Measurements from ENCODE around the gene TALDO1. TPM values are rescaled to one million over a fixed set of nuclear protein-coding genes. Genes with fewer than 3 reads are reported as not detected.

The TALDO1 gene
- total and polyA plus RNA-seq, 2 donors (not counting 1 experiment from before 2014, with no cell fraction given): 136 to 150 TPM

DNA sequence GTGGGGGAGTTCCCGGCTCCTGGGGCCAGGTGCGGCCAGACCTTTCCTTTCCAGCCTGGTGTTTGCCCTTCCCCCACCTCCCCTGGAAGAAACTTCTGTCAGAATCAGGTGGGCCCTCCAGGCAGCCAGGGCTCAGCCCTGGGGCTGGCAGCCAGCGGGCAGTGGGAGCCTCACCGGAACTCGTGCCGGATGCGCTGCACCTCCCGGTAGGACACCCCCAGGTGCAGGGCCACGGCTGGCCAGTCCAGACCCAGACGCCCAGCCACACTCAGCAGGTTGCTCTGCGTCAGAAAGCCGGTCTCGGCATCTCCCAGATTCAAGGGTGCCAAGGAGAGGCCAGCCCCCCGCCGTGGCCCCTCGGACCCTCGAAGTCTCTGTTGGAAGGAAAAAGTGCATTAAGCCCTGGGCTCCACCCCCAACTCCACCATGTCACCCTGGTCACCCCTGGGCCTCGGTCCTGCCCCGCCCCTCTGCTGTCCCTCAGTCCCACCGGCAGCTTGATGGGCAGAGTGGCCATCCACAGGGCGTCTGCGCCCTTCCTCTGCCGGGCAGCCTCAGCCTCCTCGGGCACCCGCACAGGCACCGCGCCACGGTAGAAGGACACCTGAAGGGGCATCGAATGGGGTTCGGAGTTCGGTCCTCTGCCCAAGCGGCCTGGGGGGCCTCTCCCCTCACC is 52.5 kb downstream of the TALDO1 start:
- DNase-seq (ENCODE audit: low read depth in 2 of 2): no peak
- Histone ChIP-seq H3K36me3 (ENCODE audit: control insufficient read depth, insufficient read depth, low read length) (peaks cover 20% of the 10 kb centered on the region), H3K4me1 (ENCODE audit: control insufficient read depth, extremely low read depth, insufficient read depth, low read length) (peaks cover 17% of the 10 kb centered on the region), H3K27ac (ENCODE audit: insufficient read depth, low read length) (no peak overlapping the region), H3K27me3 (ENCODE audit: control insufficient read depth, insufficient read depth, low read length) (no peaks in the 10 kb centered on the region), H4K20me1 (ENCODE audit: control insufficient read depth, extremely low read depth, insufficient read depth, low read length) (no peaks in the 10 kb centered on the region), H3K79me2 (ENCODE audit: control insufficient read depth, insufficient read depth, low read length) (peaks cover 13% of the 10 kb centered on the region), H3K4me3 (replicated peaks in 1 of 4; ENCODE audit: control extremely low read depth in 1 of 4, insufficient read depth in 1 of 4, low read depth in 3 of 4, low read length in 4 of 4) (no peak overlapping the region), H3K9me3 (ENCODE audit: control insufficient read depth, insufficient read depth, low read depth, low read length) (no peaks in the 10 kb centered on the region), H2AFZ (ENCODE audit: low read length) (no peak overlapping the region), H3K9ac (ENCODE audit: insufficient read depth, low read length) (no peak overlapping the region), H3K4me2 (ENCODE audit: extremely low read depth, insufficient read depth, low read length) (no peak overlapping the region)
- TF ChIP-seq, protein P1, sequence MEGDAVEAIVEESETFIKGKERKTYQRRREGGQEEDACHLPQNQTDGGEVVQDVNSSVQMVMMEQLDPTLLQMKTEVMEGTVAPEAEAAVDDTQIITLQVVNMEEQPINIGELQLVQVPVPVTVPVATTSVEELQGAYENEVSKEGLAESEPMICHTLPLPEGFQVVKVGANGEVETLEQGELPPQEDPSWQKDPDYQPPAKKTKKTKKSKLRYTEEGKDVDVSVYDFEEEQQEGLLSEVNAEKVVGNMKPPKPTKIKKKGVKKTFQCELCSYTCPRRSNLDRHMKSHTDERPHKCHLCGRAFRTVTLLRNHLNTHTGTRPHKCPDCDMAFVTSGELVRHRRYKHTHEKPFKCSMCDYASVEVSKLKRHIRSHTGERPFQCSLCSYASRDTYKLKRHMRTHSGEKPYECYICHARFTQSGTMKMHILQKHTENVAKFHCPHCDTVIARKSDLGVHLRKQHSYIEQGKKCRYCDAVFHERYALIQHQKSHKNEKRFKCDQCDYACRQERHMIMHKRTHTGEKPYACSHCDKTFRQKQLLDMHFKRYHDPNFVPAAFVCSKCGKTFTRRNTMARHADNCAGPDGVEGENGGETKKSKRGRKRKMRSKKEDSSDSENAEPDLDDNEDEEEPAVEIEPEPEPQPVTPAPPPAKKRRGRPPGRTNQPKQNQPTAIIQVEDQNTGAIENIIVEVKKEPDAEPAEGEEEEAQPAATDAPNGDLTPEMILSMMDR (conservative IDR thresholded peaks at IDR 0.05 in 1 of 2, IDR thresholded peaks at IDR 0.05 in 1 of 2; ENCODE audit: low read depth in 1 of 2, low read length in 2 of 2): no peak
- TF ChIP-seq EZH2 (IDR thresholded peaks at IDR 0.05; ENCODE audit: low read length, missing control alignments): no peak

DNA sequence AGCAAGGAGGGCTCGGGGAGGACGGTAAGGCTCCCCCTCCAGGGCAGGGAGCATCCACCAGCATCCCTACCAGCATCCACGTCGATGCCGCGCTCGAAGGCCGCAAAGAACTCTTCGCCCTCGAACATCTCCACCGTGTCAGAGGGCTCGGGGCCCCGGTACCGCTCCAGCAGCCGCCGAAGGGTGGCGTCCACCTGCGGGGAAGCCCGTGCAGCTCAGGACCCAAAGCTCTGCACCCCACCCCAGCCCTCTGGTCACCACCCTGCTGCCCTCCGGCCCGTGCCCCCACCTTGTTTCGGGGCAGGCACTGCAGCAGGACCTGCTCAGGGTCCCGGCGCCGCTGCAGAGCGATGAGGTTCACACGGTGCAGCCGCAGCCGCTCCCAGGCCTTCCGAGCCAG is 53.2 kb downstream of the TALDO1 start:
- H3K79me2 ChIP-seq (ENCODE audit: control insufficient read depth, insufficient read depth, low read length): peaks cover 7% of the 10 kb centered on the region
- no peak overlapping the region for H3K4me3 ChIP-seq (replicated peaks in 1 of 4; ENCODE audit: control extremely low read depth in 1 of 4, insufficient read depth in 1 of 4, low read depth in 3 of 4, low read length in 4 of 4)
- TF ChIP-seq, protein P1 (conservative IDR thresholded peaks at IDR 0.05 in 1 of 2, IDR thresholded peaks at IDR 0.05 in 1 of 2; ENCODE audit: low read depth in 1 of 2, low read length in 2 of 2): no peak
- no peak for TF ChIP-seq EZH2 (IDR thresholded peaks at IDR 0.05; ENCODE audit: low read length, missing control alignments)
- H3K4me1 ChIP-seq (ENCODE audit: control insufficient read depth, extremely low read depth, insufficient read depth, low read length): peaks cover 17% of the 10 kb centered on the region
- no peaks in the 10 kb centered on the region for H3K27me3 ChIP-seq (ENCODE audit: control insufficient read depth, insufficient read depth, low read length)
- no peak overlapping the region for H3K27ac ChIP-seq (ENCODE audit: insufficient read depth, low read length)
- DNase-seq (ENCODE audit: low read depth in 2 of 2): no peak
- no peaks in the 10 kb centered on the region for H3K9me3 ChIP-seq (ENCODE audit: control insufficient read depth, insufficient read depth, low read depth, low read length)
- no peak overlapping the region for H3K9ac ChIP-seq (ENCODE audit: insufficient read depth, low read length)
- H2AFZ ChIP-seq (ENCODE audit: low read length): no peak overlapping the region
- no peak overlapping the region for H3K4me2 ChIP-seq (ENCODE audit: extremely low read depth, insufficient read depth, low read length)
- H3K36me3 ChIP-seq (ENCODE audit: control insufficient read depth, insufficient read depth, low read length): peaks cover 20% of the 10 kb centered on the region
- H4K20me1 ChIP-seq (ENCODE audit: control insufficient read depth, extremely low read depth, insufficient read depth, low read length): no peaks in the 10 kb centered on the region

DNA sequence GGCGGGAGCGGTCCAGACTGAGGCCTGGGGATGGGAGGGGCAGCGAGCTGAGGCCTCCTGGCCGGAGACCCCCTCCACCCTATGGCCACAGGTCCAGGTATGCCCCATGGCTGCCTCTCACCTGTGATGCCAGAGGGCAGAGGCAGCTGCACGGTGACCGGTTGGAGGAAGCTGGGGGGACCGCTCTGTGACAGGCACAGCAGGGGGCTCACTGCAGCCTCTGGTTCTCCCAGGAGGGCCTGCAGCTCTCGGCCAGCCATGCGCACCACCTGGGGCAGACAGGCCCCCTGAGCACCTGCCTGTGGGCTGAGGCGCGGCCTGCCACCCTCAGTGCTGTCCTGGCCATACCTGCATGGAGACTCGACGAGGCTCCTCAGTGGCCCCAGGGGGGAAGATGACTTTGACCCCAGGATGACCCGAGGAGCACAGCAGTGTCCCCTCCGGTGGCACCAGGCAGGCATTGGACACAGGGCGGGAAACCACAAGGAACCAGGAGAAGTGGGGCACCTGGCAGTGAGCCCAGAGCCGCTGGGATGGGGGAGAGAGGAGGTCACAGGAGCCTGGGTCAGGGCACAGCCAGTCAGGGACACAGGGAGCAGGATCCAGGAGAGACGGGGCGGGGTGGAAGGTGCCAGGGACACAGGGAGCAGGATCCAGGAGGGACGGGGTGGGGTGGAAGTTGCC is 54.0 kb downstream of the TALDO1 start:
- peaks cover 20% of the 10 kb centered on the region for H3K36me3 ChIP-seq (ENCODE audit: control insufficient read depth, insufficient read depth, low read length)
- no peak overlapping the region for H3K4me2 ChIP-seq (ENCODE audit: extremely low read depth, insufficient read depth, low read length)
- no peaks in the 10 kb centered on the region for H3K27me3 ChIP-seq (ENCODE audit: control insufficient read depth, insufficient read depth, low read length)
- TF ChIP-seq, protein P1 (conservative IDR thresholded peaks at IDR 0.05 in 1 of 2, IDR thresholded peaks at IDR 0.05 in 1 of 2; ENCODE audit: low read depth in 1 of 2, low read length in 2 of 2): no peak
- H3K4me3 ChIP-seq (replicated peaks in 1 of 4; ENCODE audit: control extremely low read depth in 1 of 4, insufficient read depth in 1 of 4, low read depth in 3 of 4, low read length in 4 of 4): no peak overlapping the region
- peaks cover 17% of the 10 kb centered on the region for H3K4me1 ChIP-seq (ENCODE audit: control insufficient read depth, extremely low read depth, insufficient read depth, low read length)
- H3K27ac ChIP-seq (ENCODE audit: insufficient read depth, low read length): no peak overlapping the region
- no peaks in the 10 kb centered on the region for H4K20me1 ChIP-seq (ENCODE audit: control insufficient read depth, extremely low read depth, insufficient read depth, low read length)
- H3K9ac ChIP-seq (ENCODE audit: insufficient read depth, low read length): no peak overlapping the region
- DNase-seq (ENCODE audit: low read depth in 2 of 2): no peak
- peaks cover 3% of the 10 kb centered on the region for H3K79me2 ChIP-seq (ENCODE audit: control insufficient read depth, insufficient read depth, low read length)
- no peak overlapping the region for H2AFZ ChIP-seq (ENCODE audit: low read length)
- H3K9me3 ChIP-seq (ENCODE audit: control insufficient read depth, insufficient read depth, low read depth, low read length): no peaks in the 10 kb centered on the region
